Left lobe of liver (tissue), 2 donors: ENCODE results near the gene AUNIP. TPM values are rescaled to one million over a fixed set of nuclear protein-coding genes. Genes with fewer than 3 reads are reported as not detected.

Experiments
- ATAC-seq: fragments of 200-7000 bp; cut with Tn5 transposase; one replicate; pipeline ENCODE4 v1.9.1; 2020; ENCODE audit warnings: mild to moderate bottlenecking, moderate library complexity
- DNase-seq: peaks from one replicate; pipeline ENCODE4 v3.0.0-alpha.2; 2020; ENCODE audit warnings: low spot score
- total RNA-seq: library from RNA; stranded (reverse); gene quantifications from one replicate; pipeline ENCODE4 v1.2.1, GENCODE V29; 2021
- donor health status: DM: no; HTN: no; CAD: no; lungs with moderate emphysema.
- donor health status: DM: no; HTN: yes; CAD: no.

AUNIP gene, protein sequence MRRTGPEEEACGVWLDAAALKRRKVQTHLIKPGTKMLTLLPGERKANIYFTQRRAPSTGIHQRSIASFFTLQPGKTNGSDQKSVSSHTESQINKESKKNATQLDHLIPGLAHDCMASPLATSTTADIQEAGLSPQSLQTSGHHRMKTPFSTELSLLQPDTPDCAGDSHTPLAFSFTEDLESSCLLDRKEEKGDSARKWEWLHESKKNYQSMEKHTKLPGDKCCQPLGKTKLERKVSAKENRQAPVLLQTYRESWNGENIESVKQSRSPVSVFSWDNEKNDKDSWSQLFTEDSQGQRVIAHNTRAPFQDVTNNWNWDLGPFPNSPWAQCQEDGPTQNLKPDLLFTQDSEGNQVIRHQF
- total RNA-seq, result not detected

DNA sequence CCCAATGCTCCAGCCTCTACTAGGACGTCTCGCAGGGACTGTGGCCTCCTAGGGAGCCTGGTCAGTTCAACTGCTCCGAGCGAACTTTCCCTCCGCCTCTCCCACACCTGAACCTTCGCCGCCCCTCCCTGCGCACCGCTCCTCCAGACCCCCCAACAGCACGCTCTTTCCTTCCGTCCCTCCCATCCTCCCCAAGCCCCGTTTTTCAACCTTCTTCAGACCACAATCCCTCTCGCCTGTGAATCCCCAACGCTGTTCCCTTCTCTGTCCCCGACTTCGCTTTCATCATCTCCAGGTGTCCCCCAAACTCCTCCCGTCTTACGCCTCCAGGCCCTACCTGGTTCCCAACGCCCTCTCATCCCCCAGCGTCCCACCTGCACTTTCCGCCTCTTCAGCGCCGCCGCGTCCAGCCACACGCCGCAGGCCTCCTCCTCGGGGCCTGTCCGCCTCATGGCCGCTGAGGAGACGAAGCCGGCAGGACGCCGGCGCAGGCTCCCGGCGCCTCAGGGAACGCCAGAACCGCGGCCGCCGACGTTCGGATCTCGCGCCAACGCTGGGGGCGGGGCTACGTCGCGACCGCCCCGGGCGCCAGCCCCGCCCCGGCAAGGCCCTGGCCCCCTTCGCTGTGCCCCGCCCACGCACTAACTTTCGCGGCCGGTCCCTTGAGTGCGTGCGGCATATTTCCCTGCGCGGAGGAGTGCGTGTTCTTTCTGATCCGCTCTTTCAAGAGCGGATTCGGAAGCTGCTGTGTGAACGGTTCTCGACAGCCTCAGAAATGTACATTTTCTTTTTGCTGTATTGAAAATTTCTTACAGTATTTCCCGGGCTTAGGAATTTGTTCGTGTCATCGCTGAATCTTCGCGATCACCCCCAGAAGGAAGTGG, at the start of gene AUNIP:
AUNIP (minus strand) TSS at position 552 of the 884 bp plus-strand sequence; CDS start at position 452, 100 bp downstream.
- DNase-seq, result peak; percentile 89
- ATAC-seq, result peak; percentile 98

DNA sequence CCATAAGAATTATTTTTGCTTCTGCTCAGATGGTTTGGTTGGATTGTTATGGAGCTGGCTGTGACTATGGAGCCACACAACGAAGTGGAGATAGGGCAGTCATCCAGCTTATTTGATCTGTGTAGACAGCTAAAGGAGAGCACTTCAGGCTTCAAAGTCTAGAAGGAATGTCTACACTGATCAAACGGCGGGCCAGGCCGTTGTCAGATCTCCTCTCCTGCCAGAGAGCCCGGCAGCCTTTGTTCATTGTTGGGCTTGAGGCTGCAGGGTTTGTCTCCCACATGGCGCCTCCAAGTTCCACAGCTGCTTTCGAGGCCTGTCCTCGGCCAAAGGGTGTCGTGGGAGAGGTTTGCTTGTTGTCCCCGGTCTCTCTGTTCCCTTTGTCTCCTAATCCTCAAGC, 49.8 kb upstream of the AUNIP start:
- DNase-seq (no peak), ATAC-seq (no peak)

DNA sequence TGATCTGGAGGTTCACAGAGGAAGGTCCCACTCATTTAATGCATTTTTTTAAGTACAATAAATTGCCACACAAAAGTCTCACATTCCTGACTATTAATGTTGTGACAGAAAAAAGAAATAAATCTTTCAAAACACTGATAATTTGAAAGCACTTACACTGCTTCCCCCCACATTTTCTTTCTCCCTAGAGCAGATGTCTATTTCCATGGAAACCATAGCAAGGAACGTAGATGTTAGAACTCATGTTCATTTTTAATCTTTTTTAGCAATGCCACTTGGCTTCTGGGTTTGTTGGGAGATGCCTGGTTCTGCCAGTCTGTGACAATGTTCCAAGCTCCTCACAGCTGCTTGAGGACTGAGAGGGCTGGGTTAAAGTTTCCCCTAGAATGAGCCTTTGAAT, 48.9 kb upstream of the AUNIP start:
- no peak for DNase-seq
- no peak for ATAC-seq

DNA sequence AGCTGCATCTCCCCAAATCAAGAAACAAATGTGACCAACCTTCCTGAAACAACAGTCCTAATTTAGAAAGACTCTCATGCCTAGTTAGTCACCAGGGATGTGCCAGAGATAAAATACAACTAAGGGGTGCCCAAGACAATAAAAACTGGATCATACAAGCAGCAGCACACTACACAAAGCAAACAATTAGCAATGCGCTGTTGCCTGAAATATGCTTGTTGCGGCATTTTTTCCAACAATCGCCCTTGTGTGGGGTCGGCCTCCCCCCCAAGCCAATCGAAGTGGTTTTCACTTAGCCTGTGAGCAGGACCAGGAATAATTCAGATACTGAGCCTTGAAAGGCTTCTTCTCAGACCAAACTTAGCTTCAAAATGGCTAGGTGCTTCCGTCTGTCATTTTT, 48.3 kb upstream of the AUNIP start:
- no peak for ATAC-seq
- no peak for DNase-seq

DNA sequence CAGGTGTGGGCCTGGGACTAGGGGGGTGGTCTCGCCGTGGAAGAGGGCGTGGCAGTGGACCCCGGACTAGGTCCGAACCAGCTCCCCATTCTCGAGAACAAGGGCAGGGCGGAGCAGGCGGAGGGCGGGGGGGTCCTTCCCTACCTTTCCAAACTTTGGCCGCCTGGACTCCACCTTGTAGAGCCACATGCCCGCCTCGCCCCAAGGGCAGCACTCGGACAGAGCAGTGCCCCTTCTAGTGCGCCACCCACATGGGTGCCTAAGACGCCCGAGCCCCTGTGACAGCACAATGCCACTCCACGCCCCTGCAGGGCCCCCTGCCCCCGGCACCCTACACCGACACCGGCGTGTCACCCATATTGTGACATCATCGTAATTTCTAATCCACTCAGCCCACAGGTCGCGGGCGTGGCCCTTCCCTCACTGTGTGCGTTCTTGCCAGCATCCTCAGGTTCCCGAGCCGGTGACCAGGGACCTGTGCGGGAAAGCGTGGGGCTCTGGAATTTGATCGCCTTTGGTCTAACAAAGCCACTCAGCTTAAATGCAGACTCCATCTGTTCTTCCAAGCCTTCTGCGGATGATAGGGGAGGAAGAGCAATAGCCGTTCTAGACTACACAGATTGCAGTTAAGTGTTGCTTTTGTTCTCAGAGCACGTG, 47.5 kb upstream of the AUNIP start:
- ATAC-seq (peak; percentile 2), DNase-seq (no peak)

DNA sequence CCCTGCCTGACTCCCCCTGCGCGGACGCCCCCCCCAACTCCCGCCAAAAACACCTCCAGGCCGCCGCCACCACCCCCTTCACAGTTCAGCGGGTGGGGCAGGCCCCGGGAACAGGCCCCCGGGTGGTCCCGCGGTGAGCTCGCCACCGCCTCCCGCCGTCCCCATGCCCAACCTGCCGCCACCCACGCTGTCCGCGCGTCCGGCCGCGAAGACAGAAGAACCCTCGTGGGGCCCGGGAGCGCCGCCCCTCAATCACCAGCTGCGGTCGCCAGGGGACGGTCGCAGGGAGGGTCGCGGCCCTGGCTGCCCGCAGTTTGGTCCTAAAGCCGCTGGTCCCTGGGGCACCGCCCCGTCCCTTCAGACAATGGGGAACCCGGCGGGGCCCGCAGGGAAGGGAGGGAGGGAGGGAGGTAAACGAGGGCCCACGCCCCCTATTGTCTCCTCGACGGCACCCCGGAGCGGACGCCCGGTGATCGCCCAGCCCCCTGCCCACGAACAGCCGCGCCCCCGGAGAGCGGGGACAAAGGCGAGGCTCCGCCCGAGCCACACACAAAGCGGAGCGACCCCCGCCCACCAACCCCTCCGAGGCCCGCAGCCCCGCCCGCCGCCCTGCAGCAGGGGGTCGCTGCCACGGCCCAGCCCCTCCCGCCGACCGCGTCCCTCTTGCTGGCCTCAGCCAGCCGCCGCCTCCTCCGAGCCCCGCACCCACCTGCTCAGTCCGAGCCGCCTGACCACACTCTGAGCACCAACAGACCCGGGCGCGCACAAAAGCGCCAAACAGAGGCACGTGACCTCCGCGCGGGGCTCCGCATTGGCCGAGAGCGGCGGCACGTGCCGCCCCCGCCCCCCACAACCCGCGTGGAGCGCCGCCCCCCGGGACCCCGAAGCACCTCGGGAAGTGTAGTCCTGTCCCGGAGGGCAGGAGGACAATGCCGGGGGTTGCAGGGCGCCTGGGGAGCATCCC, 46.7 kb upstream of the AUNIP start, which contains the start of gene STMN1:
STMN1 (minus strand) TSS at position 740 of the 964 bp plus-strand sequence. CDS start 1,743 bp downstream, outside the sequence.
- peak; percentile 87 for ATAC-seq

DNA sequence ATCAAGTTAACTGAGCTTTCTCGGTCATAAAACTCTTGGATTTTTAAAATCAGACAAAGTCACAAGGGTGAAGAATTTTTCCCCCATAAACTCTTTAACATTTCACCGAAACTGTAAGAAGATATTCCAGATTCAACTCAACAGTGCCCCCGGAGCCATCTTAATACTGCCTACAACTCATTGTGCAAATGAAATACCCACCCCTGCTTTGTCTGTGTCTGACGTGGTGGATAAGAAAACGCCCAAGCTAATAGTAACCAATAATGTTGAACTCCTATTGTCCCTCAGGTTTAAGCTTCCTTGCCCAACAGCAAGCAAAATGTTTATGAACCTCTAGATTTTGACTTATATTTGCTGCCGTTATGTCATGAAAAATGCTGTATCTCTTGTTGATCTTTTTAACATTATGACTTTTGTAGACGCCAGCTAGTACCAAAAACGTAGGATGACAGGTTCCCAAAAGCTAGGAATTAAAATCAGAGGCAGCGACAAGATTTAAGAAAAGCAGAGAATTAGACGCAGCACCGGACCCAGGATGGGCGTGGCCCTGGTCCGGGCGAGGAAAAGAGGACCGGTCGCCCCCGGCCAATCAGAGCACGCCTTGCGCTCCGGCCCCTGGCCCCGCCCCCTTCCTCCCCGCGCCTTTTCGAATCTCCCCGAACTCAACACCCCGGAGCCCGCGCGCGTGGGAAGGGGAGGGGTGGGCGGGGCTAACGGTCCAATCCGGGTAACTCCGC, 45.9 kb upstream of the AUNIP start:
- ATAC-seq (peak; percentile 94), DNase-seq (peak; percentile 92)

More for the DNA sequence above, 46.7 kb upstream of the AUNIP start, which contains the start of gene STMN1:
- DNase-seq, result peak; percentile 88

DNA sequence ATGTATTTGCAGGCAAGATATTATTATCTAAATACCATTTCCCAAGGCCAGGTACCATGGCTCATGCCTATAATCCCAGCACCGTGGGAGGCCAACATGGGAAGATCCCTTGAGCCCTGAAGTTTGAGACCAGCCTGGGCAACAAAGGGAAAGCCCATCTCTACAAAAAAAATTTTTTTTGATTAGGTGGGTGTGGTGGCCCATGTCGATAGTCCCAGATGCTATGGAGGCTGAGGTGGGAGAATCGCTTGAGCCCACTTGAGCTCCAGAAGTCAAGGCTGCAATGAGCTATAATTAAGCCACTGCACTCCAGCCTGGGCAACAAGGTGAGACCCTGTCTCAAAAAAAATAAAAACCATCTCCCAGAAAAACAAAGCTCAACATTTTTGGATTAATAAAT, 44.7 kb upstream of the AUNIP start:
- ATAC-seq (no peak), DNase-seq (no peak)

DNA sequence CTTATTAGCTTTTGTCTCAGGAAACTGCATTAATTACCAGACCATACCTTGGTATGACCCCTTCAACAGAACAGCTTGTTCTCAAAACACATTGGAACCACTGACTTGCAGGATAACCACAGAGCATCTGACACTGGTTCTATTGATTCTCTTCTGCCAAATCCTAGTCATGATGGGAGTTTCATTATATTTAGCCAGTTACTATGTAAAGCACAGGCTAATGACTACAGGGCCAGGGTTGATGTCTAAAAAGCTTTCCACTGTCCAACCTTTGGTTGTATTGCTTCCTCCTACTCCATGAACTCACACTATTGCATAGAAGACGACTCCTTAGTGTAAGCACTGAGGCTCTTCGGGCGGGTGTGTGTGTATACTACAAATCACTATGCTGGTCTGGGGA, 43.2 kb upstream of the AUNIP start:
- DNase-seq, result no peak
- no peak for ATAC-seq

DNA sequence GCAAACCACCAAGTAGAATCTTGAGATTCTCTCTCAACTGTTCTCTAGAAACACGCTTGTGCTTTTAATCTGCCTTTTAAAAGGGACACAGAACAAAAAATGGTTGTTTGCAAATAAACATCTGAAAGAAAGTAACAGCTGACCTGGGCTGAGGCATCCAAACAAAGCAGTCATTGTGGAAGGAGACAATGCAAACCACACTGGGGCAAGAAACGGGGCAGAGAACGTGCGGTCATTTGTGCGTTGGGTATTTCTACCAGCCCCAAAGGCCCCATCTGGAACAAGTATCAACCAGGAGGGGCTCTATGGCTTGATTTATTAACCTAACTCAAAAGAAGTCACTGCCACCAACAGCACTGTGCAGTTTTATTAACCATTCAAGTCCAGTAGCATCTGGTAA, 41.0 kb upstream of the AUNIP start:
- no peak for ATAC-seq
- DNase-seq, result no peak

DNA sequence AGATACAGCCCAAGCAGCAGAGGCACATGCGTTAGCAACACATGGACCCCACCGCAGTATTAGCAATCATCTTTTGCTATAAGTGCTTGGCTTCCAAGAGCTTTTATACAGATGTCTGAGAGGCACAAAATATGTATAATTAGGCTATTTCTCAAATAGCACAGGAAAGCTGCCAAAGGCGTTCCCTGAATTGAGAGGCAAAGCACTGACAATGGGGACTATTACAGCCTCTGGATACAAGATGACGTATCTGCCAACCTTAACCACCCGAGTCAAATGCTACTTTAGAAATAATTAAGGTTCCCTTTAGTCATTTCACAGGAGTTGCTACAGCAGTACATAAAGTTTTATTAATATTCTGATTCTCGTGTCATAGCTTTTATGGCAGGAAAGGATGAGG, 40.5 kb upstream of the AUNIP start:
- no peak for DNase-seq
- ATAC-seq, result no peak

DNA sequence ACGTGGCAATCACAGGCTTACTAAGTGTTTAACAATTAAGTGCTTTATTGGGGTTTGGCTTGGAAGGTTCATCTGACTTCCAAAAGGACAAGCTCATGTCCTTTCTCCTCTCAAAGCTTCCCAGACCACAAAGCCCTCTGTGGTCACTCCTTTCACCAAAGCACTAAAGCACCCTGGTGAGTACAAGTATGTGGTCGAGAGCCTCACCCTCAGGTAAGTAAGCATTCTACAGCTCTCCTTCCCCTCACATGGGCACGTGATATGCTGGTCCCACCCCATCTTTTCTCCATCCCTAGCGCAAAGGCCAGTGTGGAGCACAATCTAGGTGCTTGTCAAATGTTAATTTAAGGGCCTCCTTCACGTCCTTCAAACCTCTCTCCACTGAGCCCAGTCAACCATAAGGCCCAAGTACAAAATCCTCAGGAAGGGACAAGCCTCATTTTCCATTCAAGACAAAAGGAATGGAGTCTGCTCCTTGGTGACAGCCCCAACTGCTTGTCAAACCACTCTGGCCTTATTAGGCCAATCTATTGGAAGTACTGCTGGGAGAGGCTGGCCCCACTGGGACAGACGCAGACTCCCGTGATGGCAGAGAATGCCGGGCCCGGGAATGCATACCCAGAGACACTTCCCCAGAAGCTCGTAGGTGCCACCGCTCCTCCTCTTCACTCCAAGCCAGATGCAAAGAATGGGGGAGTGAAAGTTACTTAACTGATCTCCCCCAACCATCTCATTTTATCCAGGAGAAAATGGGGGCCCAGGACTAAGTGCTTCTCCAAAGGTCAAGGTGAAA, 39.2 kb upstream of the AUNIP start:
- ATAC-seq, result no peak
- no peak for DNase-seq

DNA sequence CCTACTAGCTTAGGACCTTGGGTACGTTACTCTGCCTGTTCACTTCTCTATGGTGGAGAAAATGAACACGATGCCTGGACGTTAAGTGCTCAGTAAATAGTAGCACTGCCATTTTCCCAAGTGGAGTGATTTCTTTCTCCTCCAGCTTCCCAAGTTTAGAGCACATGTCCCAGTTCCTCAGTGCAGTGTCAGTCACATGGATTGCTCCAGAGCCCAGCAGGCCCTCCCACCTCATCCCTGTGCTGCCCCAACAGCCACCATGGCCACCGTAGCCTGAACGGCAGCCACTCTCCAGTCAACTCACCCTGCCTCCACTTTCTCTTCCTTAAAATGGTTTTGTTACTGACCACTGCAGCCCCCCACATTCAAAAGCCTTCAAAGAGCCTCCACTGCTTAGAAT, 38.5 kb upstream of the AUNIP start:
- no peak for ATAC-seq

DNA sequence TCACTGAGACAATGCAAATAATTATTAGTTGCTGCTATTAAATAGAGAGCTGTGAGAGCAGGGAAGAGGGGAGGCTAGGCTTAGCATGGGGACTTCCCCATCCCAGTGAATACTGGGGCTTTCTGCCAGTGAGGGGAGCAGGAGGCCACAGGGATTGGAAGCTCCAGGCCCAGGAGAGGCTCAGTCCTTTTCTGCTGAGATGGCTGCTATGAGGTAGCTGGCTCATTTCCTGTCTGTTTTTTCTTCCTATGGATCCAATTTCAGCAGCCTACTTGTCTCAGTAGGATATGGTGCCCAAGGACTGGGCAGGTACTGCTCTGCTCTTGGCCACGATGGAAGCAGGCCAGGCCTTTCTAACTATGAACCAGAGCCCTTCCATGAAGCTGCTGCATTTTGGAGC, 37.0 kb upstream of the AUNIP start:
- DNase-seq (no peak), ATAC-seq (no peak)

More for the DNA sequence above, 38.5 kb upstream of the AUNIP start:
- no peak for DNase-seq

DNA sequence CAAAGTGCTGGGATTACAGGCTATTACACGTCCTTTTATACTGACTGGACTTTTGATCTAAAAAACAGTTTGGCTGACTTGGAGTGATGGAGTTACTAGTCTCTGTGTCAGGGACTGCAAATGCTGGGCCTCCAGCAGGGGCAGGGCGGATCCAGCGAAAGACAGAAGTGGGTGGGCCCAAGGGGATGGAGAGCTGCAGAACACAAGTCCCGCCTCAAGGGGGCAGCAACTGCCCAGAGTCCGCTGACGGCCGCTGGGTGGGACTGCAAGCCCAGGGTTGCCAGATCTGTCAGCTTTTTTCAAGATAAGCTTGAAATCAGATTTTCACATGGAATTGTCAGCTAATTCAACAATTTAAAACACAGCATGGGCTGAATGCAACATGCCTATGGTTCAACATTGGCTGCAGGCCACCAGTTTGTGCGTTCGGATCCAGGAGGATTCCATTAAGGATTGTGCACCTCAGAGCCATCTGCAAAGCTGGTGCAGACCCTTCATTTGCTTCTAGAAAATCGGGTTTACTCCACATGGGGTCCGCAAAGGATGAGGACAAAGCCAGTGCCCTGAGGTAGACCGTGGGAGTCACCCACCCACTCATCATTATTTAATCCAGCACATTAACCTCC, 36.2 kb upstream of the AUNIP start:
- peak; percentile 84 for DNase-seq
- peak; percentile 99 for ATAC-seq

DNA sequence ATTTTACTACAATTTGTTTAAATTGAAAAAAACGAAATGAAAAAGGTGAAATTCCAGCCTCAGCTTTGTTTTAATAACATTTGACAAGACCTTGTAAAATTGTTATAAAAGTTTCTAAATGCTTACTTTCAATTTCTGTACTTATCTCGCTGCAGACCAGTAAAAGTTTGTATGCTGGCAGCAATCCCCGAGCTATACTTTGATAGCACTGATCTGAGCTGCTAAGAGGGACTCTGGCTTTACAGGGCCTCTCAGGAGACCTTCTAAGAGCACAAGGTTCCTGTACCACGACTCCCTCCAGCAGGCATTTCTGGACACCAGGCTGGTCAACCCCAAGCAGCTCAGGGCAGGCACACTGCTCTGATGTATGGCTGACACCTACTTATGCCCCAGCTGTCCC, 33.9 kb upstream of the AUNIP start:
- ATAC-seq, result no peak
- DNase-seq, result no peak

DNA sequence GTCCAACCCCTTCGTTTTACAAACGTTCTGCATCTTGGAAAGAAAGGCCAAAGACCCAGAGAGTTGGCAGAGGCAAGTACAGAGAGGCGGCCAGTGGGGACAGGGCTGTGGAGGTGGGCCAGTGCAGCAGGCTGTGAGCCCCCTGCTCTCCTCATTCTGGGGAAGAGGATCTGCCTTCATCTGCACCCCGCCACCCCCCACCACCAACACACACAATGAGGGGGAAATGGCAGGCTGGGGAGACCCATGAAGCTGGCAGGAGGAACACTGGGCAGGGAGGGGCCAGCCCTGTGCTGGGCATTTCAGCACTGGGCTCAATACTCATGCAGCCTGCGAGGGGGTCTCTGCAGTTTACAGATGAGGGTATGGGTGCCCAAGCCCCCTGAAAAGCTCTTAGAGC, 32.3 kb upstream of the AUNIP start:
- DNase-seq (no peak), ATAC-seq (no peak)
